Stimulated activated CD4-positive, alpha-beta T cell treated with anti-CD3 and anti-CD28 coated beads, Interleukin-1b, Interleukin-23, amount 100 ng/mL, for 1 hour (primary cell): ENCODE data around the gene PTPRN2.

Source experiments
- DNase-seq, 2 donors: peaks; one replicate each; pipeline ENCODE4 v3.0.0-alpha.2; 2020; ENCODE audit warnings: low read depth in 2 of 2

PTPRN2 gene

GRCh38 chr7:157869793-157870192 is 717.8 kb downstream of the PTPRN2 start:
- no peak for DNase-seq

- no peak for DNase-seq
Measured at GRCh38 chr7:157867685-157868305, 719.8 kb downstream of the PTPRN2 start.

- DNase-seq = no peak
Measured at GRCh38 chr7:157866336-157866924, 721.2 kb downstream of the PTPRN2 start.

- DNase-seq = no peak
Measured at GRCh38 chr7:157865351-157866165, 722.1 kb downstream of the PTPRN2 start.

GRCh38 chr7:157864911-157865310 is 722.7 kb downstream of the PTPRN2 start:
- DNase-seq = no peak

- no peak for DNase-seq
Measured at GRCh38 chr7:157863906-157864810, 723.5 kb downstream of the PTPRN2 start.

GRCh38 chr7:157863176-157863575 is 724.4 kb downstream of the PTPRN2 start:
- no peak for DNase-seq

- no peak for DNase-seq
Measured at GRCh38 chr7:157862731-157863130, 724.9 kb downstream of the PTPRN2 start.

GRCh38 chr7:157861551-157861950 is 726.1 kb downstream of the PTPRN2 start:
- no peak for DNase-seq

- DNase-seq = no peak
Measured at GRCh38 chr7:157861031-157861491, 726.6 kb downstream of the PTPRN2 start.

GRCh38 chr7:157860406-157860805 is 727.2 kb downstream of the PTPRN2 start:
- DNase-seq = no peak

GRCh38 chr7:157859915-157860314 is 727.7 kb downstream of the PTPRN2 start:
- no peak for DNase-seq

GRCh38 chr7:157857578-157858075 is 730.0 kb downstream of the PTPRN2 start:
- DNase-seq = no peak

- DNase-seq = no peak
Measured at GRCh38 chr7:157856873-157857577, 730.6 kb downstream of the PTPRN2 start.

- DNase-seq = no peak
Measured at GRCh38 chr7:157855452-157856213, 732.0 kb downstream of the PTPRN2 start.

GRCh38 chr7:157855016-157855415 is 732.6 kb downstream of the PTPRN2 start:
- no peak for DNase-seq

GRCh38 chr7:157854066-157854891 is 733.3 kb downstream of the PTPRN2 start:
- DNase-seq = no peak

- no peak for DNase-seq
Measured at GRCh38 chr7:157853789-157854065, 733.9 kb downstream of the PTPRN2 start.

GRCh38 chr7:157853076-157853788 is 734.4 kb downstream of the PTPRN2 start:
- DNase-seq = no peak
